Measurements from ENCODE around the gene SLC15A4. TPM values are rescaled to one million over a fixed set of nuclear protein-coding genes. Genes with fewer than 3 reads are reported as not detected.

The SLC15A4 gene
- total RNA-seq, 2 experiments from 2014 or later = 53.3 to 87.3 TPM

DNA sequence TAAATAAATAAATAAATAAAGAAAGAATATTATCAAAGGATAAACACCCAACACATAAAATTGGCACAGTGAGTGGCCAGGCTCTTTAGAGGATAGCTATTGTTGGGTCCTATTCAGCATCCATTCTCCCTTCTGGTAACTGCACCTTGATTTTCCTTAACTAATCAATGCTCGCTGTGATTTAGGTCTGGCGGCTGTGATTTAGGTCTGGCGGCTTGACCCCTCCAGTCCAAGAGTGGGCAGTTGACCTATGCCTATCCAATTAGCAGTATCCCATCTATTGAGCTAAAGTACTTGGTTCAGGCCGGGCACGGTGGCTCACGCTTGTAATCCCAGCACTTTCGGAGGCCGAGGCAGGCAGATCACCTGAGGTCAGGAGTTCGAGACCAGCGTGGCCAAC is 9.7 kb upstream of the SLC15A4 start:
- no peaks in the 10 kb centered on the region for H3K79me2 ChIP-seq (ENCODE audit: insufficient read depth, low read depth, low read length)
- H3K4me3 ChIP-seq (ENCODE audit: low read depth, low read length, poor library complexity, severe bottlenecking) = no peak overlapping the region
- H3K9me3 ChIP-seq (ENCODE audit: low read length) = no peaks in the 10 kb centered on the region
- H2AFZ ChIP-seq (ENCODE audit: low read length) = no peak overlapping the region
- BruUV-seq (replicated peaks) = no TSS peak
- TF ChIP-seq EZH2phosphoT487 (IDR thresholded peaks at IDR 0.05; ENCODE audit: borderline replicate concordance, low read depth, low read length) = no peak
- TF ChIP-seq, protein P1, sequence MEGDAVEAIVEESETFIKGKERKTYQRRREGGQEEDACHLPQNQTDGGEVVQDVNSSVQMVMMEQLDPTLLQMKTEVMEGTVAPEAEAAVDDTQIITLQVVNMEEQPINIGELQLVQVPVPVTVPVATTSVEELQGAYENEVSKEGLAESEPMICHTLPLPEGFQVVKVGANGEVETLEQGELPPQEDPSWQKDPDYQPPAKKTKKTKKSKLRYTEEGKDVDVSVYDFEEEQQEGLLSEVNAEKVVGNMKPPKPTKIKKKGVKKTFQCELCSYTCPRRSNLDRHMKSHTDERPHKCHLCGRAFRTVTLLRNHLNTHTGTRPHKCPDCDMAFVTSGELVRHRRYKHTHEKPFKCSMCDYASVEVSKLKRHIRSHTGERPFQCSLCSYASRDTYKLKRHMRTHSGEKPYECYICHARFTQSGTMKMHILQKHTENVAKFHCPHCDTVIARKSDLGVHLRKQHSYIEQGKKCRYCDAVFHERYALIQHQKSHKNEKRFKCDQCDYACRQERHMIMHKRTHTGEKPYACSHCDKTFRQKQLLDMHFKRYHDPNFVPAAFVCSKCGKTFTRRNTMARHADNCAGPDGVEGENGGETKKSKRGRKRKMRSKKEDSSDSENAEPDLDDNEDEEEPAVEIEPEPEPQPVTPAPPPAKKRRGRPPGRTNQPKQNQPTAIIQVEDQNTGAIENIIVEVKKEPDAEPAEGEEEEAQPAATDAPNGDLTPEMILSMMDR (conservative IDR thresholded peaks at IDR 0.05; ENCODE audit: low read length) = no peak
- no peak overlapping the region for H3K4me2 ChIP-seq (ENCODE audit: low read length)
- H3K36me3 ChIP-seq (ENCODE audit: insufficient read depth, low read length) = no peaks in the 10 kb centered on the region; the same call in 1 of the 2 replicates
- ChIA-PET CTCF (ENCODE audit: unreplicated experiment) (no interaction called here), POLR2A (no interaction called here)
- H4K20me1 ChIP-seq (ENCODE audit: insufficient read depth, low read length) = no peaks in the 10 kb centered on the region
- H3K27ac ChIP-seq (ENCODE audit: low read depth, low read length, poor library complexity, severe bottlenecking) = no peak overlapping the region
- DNase-seq (ENCODE audit: low spot score) = no peak
- H3K4me1 ChIP-seq (ENCODE audit: insufficient read depth, low read length, poor library complexity, severe bottlenecking) = peaks cover 34% of the 10 kb centered on the region
- H3K9me2 ChIP-seq (ENCODE audit: insufficient read depth, low read length) = no peaks in the 10 kb centered on the region
- intact Hi-C loops (cut with micrococcal nuclease; ENCODE audit: unreplicated experiment) = no loop called here

DNA sequence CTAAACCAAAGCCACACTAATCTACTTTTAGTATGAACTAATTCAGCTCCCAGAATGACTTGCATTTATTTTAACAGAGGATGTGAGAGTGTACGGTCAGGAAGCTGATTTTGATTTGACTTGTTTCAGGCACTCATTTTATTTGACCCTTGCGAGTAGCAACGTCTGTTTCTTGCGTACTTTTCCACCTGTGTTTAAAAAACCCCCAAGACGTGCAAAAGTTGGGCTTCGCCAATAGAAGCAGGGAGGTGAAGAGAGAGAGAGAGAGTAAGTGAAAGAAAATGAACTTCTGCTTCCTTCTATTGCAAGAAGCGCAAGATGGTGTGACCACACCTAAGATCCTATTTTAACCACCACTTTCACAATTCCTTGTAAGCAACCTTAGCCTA is 6.7 kb upstream of the SLC15A4 start:
- no peaks in the 10 kb centered on the region for H4K20me1 ChIP-seq (ENCODE audit: insufficient read depth, low read length)
- H3K9me2 ChIP-seq (ENCODE audit: insufficient read depth, low read length) = no peaks in the 10 kb centered on the region
- H2AFZ ChIP-seq (ENCODE audit: low read length) = peak overlapping the region; percentile 56; the same call in 1 of the 2 replicates
- peaks cover 58% of the 10 kb centered on the region for H3K4me1 ChIP-seq (ENCODE audit: insufficient read depth, low read length, poor library complexity, severe bottlenecking)
- H3K79me2 ChIP-seq (ENCODE audit: insufficient read depth, low read depth, low read length) = no peaks in the 10 kb centered on the region
- peaks cover 8% of the 10 kb centered on the region for H3K36me3 ChIP-seq (ENCODE audit: insufficient read depth, low read length)
- CTCF ChIA-PET (ENCODE audit: unreplicated experiment) = interaction anchor here (1.0 kb wide), 1 partner anchor 9 kb away, joined by 3 read pairs; no protein-coding TSS in a partner anchor
- H3K9me3 ChIP-seq (ENCODE audit: low read length) = peaks cover 9% of the 10 kb centered on the region; the same call in 1 of the 2 replicates
- POLR2A ChIA-PET = interaction anchor here (0.6 to 4.5 kb wide), 6 partner anchors 10 to 48 kb away, joined by 3 to 29 read pairs (median 8); no protein-coding TSS in a partner anchor
- DNase-seq (ENCODE audit: low spot score) = peak; percentile 81
- peak overlapping the region; percentile 33 for H3K4me3 ChIP-seq (ENCODE audit: low read depth, low read length, poor library complexity, severe bottlenecking)
- no peak for TF ChIP-seq EZH2phosphoT487 (IDR thresholded peaks at IDR 0.05; ENCODE audit: borderline replicate concordance, low read depth, low read length)
- TF ChIP-seq, protein P1 (conservative IDR thresholded peaks at IDR 0.05; ENCODE audit: low read length) = no peak
- peak overlapping the region; percentile 64 for H3K4me2 ChIP-seq (ENCODE audit: low read length)
- H3K27ac ChIP-seq (ENCODE audit: low read depth, low read length, poor library complexity, severe bottlenecking) = peak overlapping the region; percentile 92
- no TSS peak for BruUV-seq (replicated peaks)
- intact Hi-C loops (cut with micrococcal nuclease; ENCODE audit: unreplicated experiment) = loop anchor here (1.0 kb wide), 2 partner anchors 11 to 34 kb away; no protein-coding TSS in a partner anchor

DNA sequence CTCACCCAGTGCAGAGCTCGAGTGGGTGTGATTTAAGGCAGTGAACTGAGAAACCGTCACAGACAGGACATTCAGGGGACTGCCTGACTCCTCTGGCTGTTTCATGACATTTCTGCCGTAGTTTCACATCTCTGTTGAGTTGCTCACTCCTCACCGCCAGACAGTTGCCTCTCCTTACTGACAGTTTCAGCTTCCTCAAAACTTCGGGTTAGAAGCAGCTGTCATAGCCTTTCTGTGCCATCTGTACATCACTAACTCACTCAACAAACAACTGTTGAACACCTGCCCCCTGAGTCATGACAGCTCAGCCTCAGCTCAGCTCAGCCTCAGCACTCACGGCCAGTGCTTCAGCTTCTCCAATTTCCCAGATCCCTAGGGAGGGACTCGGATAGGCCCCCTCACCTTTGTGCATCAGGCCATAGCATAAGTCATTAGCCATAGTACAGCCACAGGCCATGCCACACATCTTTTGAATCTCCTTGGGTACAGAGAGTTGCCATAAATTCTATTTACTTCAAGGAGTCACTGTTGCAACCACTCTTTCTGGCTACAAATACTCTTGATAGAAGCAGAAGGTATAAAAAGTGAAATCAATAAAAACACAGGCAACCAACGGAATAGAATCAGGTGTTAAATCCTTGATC is 6.2 kb upstream of the SLC15A4 start:
- H3K4me2 ChIP-seq (ENCODE audit: low read length) = peak overlapping the region; percentile 64
- CTCF ChIA-PET (ENCODE audit: unreplicated experiment) = interaction anchor here (0.6 kb wide), 1 partner anchor 34 kb away, joined by 3 read pairs; no protein-coding TSS in a partner anchor
- peak overlapping the region; percentile 92 for H3K27ac ChIP-seq (ENCODE audit: low read depth, low read length, poor library complexity, severe bottlenecking)

More for the DNA sequence above, 6.2 kb upstream of the SLC15A4 start:
- intact Hi-C loops (cut with micrococcal nuclease; ENCODE audit: unreplicated experiment) = loop anchor here (1.0 kb wide), 2 partner anchors 11 to 34 kb away; no protein-coding TSS in a partner anchor
- H3K36me3 ChIP-seq (ENCODE audit: insufficient read depth, low read length) = peaks cover 8% of the 10 kb centered on the region
- POLR2A ChIA-PET = interaction anchor here (0.6 to 4.5 kb wide), 9 partner anchors 9 to 47 kb away, joined by 3 to 29 read pairs (median 4); no protein-coding TSS in a partner anchor
- H4K20me1 ChIP-seq (ENCODE audit: insufficient read depth, low read length) = no peaks in the 10 kb centered on the region
- H2AFZ ChIP-seq (ENCODE audit: low read length) = peak overlapping the region; percentile 56; the same call in 1 of the 2 replicates
- BruUV-seq (replicated peaks) = no TSS peak
- no peaks in the 10 kb centered on the region for H3K9me2 ChIP-seq (ENCODE audit: insufficient read depth, low read length)
- H3K4me3 ChIP-seq (ENCODE audit: low read depth, low read length, poor library complexity, severe bottlenecking) = peak overlapping the region; percentile 44
- peak; percentile 95 for DNase-seq (ENCODE audit: low spot score)
- H3K9me3 ChIP-seq (ENCODE audit: low read length) = peaks cover 9% of the 10 kb centered on the region; the same call in 1 of the 2 replicates
- peaks cover under 1% of the 10 kb centered on the region; the same call in 1 of the 2 replicates for H3K79me2 ChIP-seq (ENCODE audit: insufficient read depth, low read depth, low read length)
- H3K4me1 ChIP-seq (ENCODE audit: insufficient read depth, low read length, poor library complexity, severe bottlenecking) = peaks cover 61% of the 10 kb centered on the region
- TF ChIP-seq, protein P1 (conservative IDR thresholded peaks at IDR 0.05; ENCODE audit: low read length) = no peak
- no peak for TF ChIP-seq EZH2phosphoT487 (IDR thresholded peaks at IDR 0.05; ENCODE audit: borderline replicate concordance, low read depth, low read length)
